K562 (cell line): ENCODE results near the gene MEF2D. TPM values are rescaled to one million over a fixed set of nuclear protein-coding genes. Genes with fewer than 3 reads are reported as not detected.

Source experiments
- ATAC-seq: fragments of 200-7000 bp; cut with Tn5 transposase; 3 replicates; pipeline ENCODE4 v1.9.1; 2020; ENCODE audit warnings: moderate library complexity
- BruUV-seq: library from RNA; stranded (reverse); fragments of 400-500 nt; replicated peaks from 2 replicates; lab custom pipeline; 2021; lab: Mats Ljungman, UMichigan
- CTCF ChIA-PET: fragments of 300-600 bp; formaldehyde crosslinking; extraction: SDS; loops from one replicate; lab custom pipeline; 2021; ENCODE audit warnings: low intra/inter-chr PET ratio; lab: Yijun Ruan, JAX
- POLR2A ChIA-PET: fragments of 300-600, 350-650 bp; sonication (Branson Sonifier 250); formaldehyde crosslinking; extraction: SDS; loops from one replicate; lab custom pipeline; 2021; ENCODE audit warnings: antibody characterized with exemption, inconsistent platforms; lab: Yijun Ruan, JAX
- DNase-seq, 4 experiments: peaks; one replicate each; pipeline versions ENCODE4 v3.0.0 to v3.0.0-alpha.2; 2011 to 2018; ENCODE audit warnings: low spot score in 3 of 4, mixed read lengths in 3 of 4; ENCODE audit errors: extremely low read depth in 1 of 4
- FAIRE-seq: peaks from 2 replicates; lab custom pipeline; 2011; peaks lifted over from hg19 to GRCh38; lab: Jason Lieb, UNC
- H2AFZ ChIP-seq: 2 replicates; pipeline ENCODE4 v1.6.0; 2011; ENCODE audit warnings: low read depth, low read length, control low read depth, inconsistent platforms
- H3K27ac ChIP-seq: fragments of 200-600 bp; 3 replicates; pipeline ENCODE4 v1.8.0; 2011; ENCODE audit warnings: low read depth, mild to moderate bottlenecking, control low read depth, inconsistent platforms, low read length, moderate library complexity, mixed read lengths; ENCODE audit errors: extremely low read depth
- H3K27me3 ChIP-seq, 2 experiments: fragments of 300-600 bp in 1 of 2; 2 replicates in 1 of 2; 3 replicates in 1 of 2; pipeline versions ENCODE4 v1.6.0 to v1.8.0; 2011; ENCODE audit warnings: inconsistent platforms in 2 of 2, low read length in 2 of 2, mild to moderate bottlenecking in 1 of 2, mixed read lengths in 1 of 2, moderate library complexity in 1 of 2; ENCODE audit not compliant: control insufficient read depth in 2 of 2, insufficient read depth in 2 of 2
- H3K36me3 ChIP-seq: fragments of 300-600 bp; 3 replicates; pipeline ENCODE4 v1.8.0; 2011; ENCODE audit warnings: mild to moderate bottlenecking, low read length, inconsistent platforms; ENCODE audit not compliant: control insufficient read depth, insufficient read depth
- H3K4me1 ChIP-seq, 2 experiments: fragments of 200-600 bp in 1 of 2; replicated peaks in 1 of 2; 2 replicates in 1 of 2; 3 replicates in 1 of 2; pipeline versions ENCODE4 v1.5.1 to v1.8.0; 2011; ENCODE audit warnings: inconsistent platforms in 2 of 2, low read length in 2 of 2, mild to moderate bottlenecking in 1 of 2, mixed read lengths in 1 of 2, moderate library complexity in 1 of 2; ENCODE audit not compliant: control insufficient read depth in 2 of 2, insufficient read depth in 2 of 2
- H3K4me2 ChIP-seq: 2 replicates; pipeline ENCODE4 v1.6.1; 2011; ENCODE audit warnings: low read length, control low read depth, inconsistent platforms, mixed read lengths; ENCODE audit not compliant: insufficient read depth
- H3K4me3 ChIP-seq: fragments of 200-600 bp; sonication (generic), shearing (Covaris generic); 2 replicates; pipeline ENCODE4 v1.5.1; 2016; ENCODE audit warnings: control low read depth, inconsistent platforms
- H3K79me2 ChIP-seq: fragments of 200-600 bp; 3 replicates; pipeline ENCODE4 v1.8.0; 2011; ENCODE audit warnings: low read length, inconsistent platforms; ENCODE audit not compliant: control insufficient read depth, insufficient read depth
- H3K9ac ChIP-seq, 2 experiments: 2 replicates each; pipeline versions ENCODE4 v1.6.0 to v1.6.1; 2011; ENCODE audit warnings: low read depth in 2 of 2, low read length in 2 of 2, control low read depth in 1 of 2, inconsistent platforms in 1 of 2, mild to moderate bottlenecking in 1 of 2, mixed read lengths in 1 of 2; ENCODE audit not compliant: insufficient read depth in 1 of 2
- H3K9me1 ChIP-seq: one replicate; pipeline ENCODE4 v1.6.0; 2011; ENCODE audit warnings: inconsistent platforms, mild to moderate bottlenecking, low read length, moderate library complexity; ENCODE audit not compliant: control insufficient read depth, insufficient read depth
- H3K9me3 ChIP-seq: replicated peaks from 2 replicates; pipeline ENCODE4 v1.5.1; 2011; ENCODE audit warnings: low read depth, low read length, inconsistent platforms; ENCODE audit not compliant: control insufficient read depth, insufficient read depth
- H4K20me1 ChIP-seq: replicated peaks from 2 replicates; pipeline ENCODE4 v1.6.1; 2011; ENCODE audit warnings: low read length, inconsistent platforms, mixed read lengths; ENCODE audit not compliant: control insufficient read depth, insufficient read depth
- ATF4 ChIP-seq: fragments of 450-650 bp; formaldehyde crosslinking; IDR thresholded peaks from 2 replicates; pipeline ENCODE4 v1.4.0; 2022; ENCODE audit warnings: mild to moderate bottlenecking, moderate library complexity
- CTCFL ChIP-seq: IDR thresholded peaks from 2 replicates; pipeline ENCODE4 v1.6.1; 2011; ENCODE audit warnings: borderline replicate concordance, low read depth, mild to moderate bottlenecking, moderate library complexity, low read length; ENCODE audit not compliant: insufficient read depth, poor library complexity, severe bottlenecking
- FOXA3 ChIP-seq, 2 experiments: fragments of 450-650 bp in 1 of 2; sonication (generic) in 1 of 2; formaldehyde crosslinking; IDR thresholded peaks in 1 of 2; conservative IDR thresholded peaks in 1 of 2; 2 replicates each; pipeline versions ENCODE4 v1.4.0 to v1.8.0; 2020 to 2022; ENCODE audit warnings: mild to moderate bottlenecking in 2 of 2, missing genetic modification reagents in 1 of 2
- MCM5 ChIP-seq: fragments of 450-650 bp; IDR thresholded peaks from 2 replicates; pipeline ENCODE4 v1.6.1; 2016; ENCODE audit warnings: low read depth
- PBX2 ChIP-seq, 2 experiments: IDR thresholded peaks in 1 of 2; conservative IDR thresholded peaks in 1 of 2; 2 replicates each; pipeline ENCODE4 v1.6.1; 2016; ENCODE audit warnings: low read depth in 2 of 2, mild to moderate bottlenecking in 1 of 2, missing compliant biosample characterization in 1 of 2, missing genetic modification characterization in 1 of 2, moderate library complexity in 1 of 2
- PHTF2 ChIP-seq: fragments of 250-450 bp; sonication (Bioruptor Pico); IDR thresholded peaks from 2 replicates; pipeline ENCODE4 v1.5.0; 2021; ENCODE audit warnings: mild to moderate bottlenecking
- POLR2A ChIP-seq: fragments of 450-650 bp; conservative IDR thresholded peaks from 2 replicates; pipeline ENCODE4 v1.6.1; 2016
- POLR3A ChIP-seq: IDR thresholded peaks from 2 replicates; pipeline ENCODE4 v1.6.1; 2011; ENCODE audit warnings: borderline replicate concordance, mild to moderate bottlenecking, moderate library complexity; ENCODE audit not compliant: insufficient read length, insufficient read depth; ENCODE audit errors: extremely low read depth
- XRCC3 ChIP-seq: fragments of 450-650 bp; IDR thresholded peaks from 2 replicates; pipeline ENCODE4 v1.6.1; 2017; ENCODE audit warnings: mild to moderate bottlenecking, moderate library complexity
- ZKSCAN1 ChIP-seq: fragments of 150-350 bp; IDR thresholded peaks from 2 replicates; pipeline ENCODE4 v1.6.1; 2016; ENCODE audit warnings: low read depth, low read length
- ZZZ3 ChIP-seq: fragments of 450-650 bp; IDR thresholded peaks from 2 replicates; pipeline ENCODE4 v1.6.1; 2016; ENCODE audit warnings: antibody characterized with exemption, mild to moderate bottlenecking, moderate library complexity
- WGBS: fragments of 100-300 bp; shearing (Covaris generic); methylation state at CpG from one replicate; pipeline ENCODE4 v1.1.6; 2016; ENCODE audit warnings: low coverage, mixed read lengths; ENCODE audit not compliant: insufficient coverage; ENCODE audit errors: missing lambda C conversion rate; 5-methylcytosine and 5-hydroxymethylcytosine counted together
- in situ Hi-C: fragments of 300-500 bp; cut with MboI; formaldehyde crosslinking; loops from 4 replicates; pipeline ENCODE4 v1.15.0; 2018; ENCODE audit warnings: inconsistent platforms, mixed read lengths
- intact Hi-C: fragments of 100-400 bp; cut with micrococcal nuclease; formaldehyde crosslinking; loops from 2 replicates; pipeline ENCODE4 v1.14.2; 2022
- polyA plus RNA-seq, 8 experiments: library from polyadenylated mRNA; depleted of rRNA in 4 of 8; stranded (reverse) in 5 of 8; unstranded in 3 of 8; fragments of >200 nt; fragmentation: Nextera tagmentation in 2 of 8; fragmentation: Illumina TruSeq in 1 of 8; extraction: Ambion mirVana in 2 of 8; extraction: Trizol in 1 of 8; gene quantifications; 2 replicates each; pipeline versions ENCODE4 v1.2.1 to v1.2.3, GENCODE V29; 2011 to 2014; ENCODE audit warnings: inconsistent platforms in 1 of 8, missing spikeins in 1 of 8
- total RNA-seq, 7 experiments: library from RNA; depleted of rRNA in 6 of 7; stranded (reverse); fragments of >200 nt in 6 of 7; fragmentation: Illumina TruSeq in 2 of 7; extraction: Trizol in 2 of 7; gene quantifications; 2 replicates each; pipeline versions ENCODE4 v1.2.1 to v1.2.3, GENCODE V29; 2011 to 2021; ENCODE audit warnings: low replicate concordance in 1 of 7
- TF ChIP-seq, protein P1 (sequence below), 2 experiments: fragments of 450-650 bp in 1 of 2; sonication (generic) in 1 of 2; formaldehyde crosslinking; conservative IDR thresholded peaks; 2 replicates each; pipeline versions ENCODE4 v1.4.0 to v1.8.1; 2020 to 2022; ENCODE audit warnings: mild to moderate bottlenecking in 1 of 2, missing genetic modification reagents in 1 of 2
- TF ChIP-seq, protein P2 (sequence below): sonication (generic); formaldehyde crosslinking; IDR thresholded peaks from 2 replicates; pipeline ENCODE4 v1.8.0; 2022; ENCODE audit warnings: mild to moderate bottlenecking, low read depth, missing genetic modification reagents

Gene MEF2D
- total and polyA plus RNA-seq, 9 of the 15 experiments (the other 6 are each of a cell fraction or from before 2014, with no cell fraction given) = 0.10 to 19.5 (median 2.6) TPM

DNA sequence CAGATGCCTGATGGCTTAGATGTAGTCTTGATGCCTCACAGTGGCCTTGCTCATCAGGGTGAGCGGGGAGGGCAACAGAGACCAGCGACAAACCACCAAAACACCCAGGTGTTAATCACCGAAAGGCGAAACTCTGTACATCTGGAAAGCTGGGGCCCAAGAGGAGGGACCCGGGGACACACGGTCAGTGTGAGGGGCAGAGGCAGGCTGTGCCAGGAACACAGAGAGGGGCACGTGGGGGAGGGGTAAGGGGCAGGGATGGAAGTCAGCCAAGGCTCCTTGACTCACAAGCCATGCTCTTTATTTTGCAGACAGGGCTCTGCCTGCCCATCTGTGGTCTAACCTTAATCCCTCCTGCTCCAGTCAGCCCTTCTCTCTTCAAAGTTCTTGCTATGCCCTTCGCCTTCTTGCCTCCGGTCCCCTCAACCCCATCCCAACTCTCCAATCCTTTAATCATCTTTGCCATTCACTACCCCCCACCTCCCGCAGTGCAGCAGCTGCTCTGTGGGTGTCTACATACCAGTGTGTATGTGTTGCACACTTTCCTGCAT lies 4.3 kb downstream of the MEF2D start:
- no peaks in the 10 kb centered on the region for H3K9me3 ChIP-seq
- peaks cover 92% of the 10 kb centered on the region for H3K79me2 ChIP-seq
- H3K27me3 ChIP-seq = no peaks in the 10 kb centered on the region
- in situ Hi-C loops (no loop called here), intact Hi-C loops (no loop called here)
- H3K4me1 ChIP-seq = peaks cover 76 to 81% of the 10 kb centered on the region in 2 experiments
- WGBS = 67% methylated on average over 7 of the region's 10 CpGs
- no peak overlapping the region for H3K27ac ChIP-seq
- peak overlapping the region in 1 of 2 experiments; percentile 39; a peak in 1 of 4 replicates for H3K9ac ChIP-seq
- DNase-seq (no peak), FAIRE-seq (no peak), ATAC-seq (no peak)
- peaks cover 19% of the 10 kb centered on the region for H3K9me1 ChIP-seq
- H3K4me2 ChIP-seq = peak overlapping the region; percentile 32; the same call in 1 of the 2 replicates
- peaks cover 50% of the 10 kb centered on the region for H4K20me1 ChIP-seq
- POLR2A ChIA-PET = interaction anchor here (0.6 to 1.4 kb wide), 2 partner anchors 16 to 307 kb away, joined by 3 to 4 read pairs; no protein-coding TSS in a partner anchor
- CTCF ChIA-PET = no interaction called here
- H3K36me3 ChIP-seq = peaks cover 10% of the 10 kb centered on the region; the same call in 2 of the 3 replicates
- no peak overlapping the region for H3K4me3 ChIP-seq
- no peak overlapping the region for H2AFZ ChIP-seq
- BruUV-seq = no TSS peak
- TF ChIP-seq, protein P1, sequence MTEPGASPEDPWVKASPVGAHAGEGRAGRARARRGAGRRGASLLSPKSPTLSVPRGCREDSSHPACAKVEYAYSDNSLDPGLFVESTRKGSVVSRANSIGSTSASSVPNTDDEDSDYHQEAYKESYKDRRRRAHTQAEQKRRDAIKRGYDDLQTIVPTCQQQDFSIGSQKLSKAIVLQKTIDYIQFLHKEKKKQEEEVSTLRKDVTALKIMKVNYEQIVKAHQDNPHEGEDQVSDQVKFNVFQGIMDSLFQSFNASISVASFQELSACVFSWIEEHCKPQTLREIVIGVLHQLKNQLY (CRISPR knock-in tag; conservative IDR thresholded peaks at IDR 0.05) = no peak
- TF ChIP-seq XRCC3 (no peak), FOXA3 (CRISPR knock-in tag; conservative IDR thresholded peaks at IDR 0.05 in 1 of 2, IDR thresholded peaks at IDR 0.05 in 1 of 2) (no peak), MCM5 (no peak), PHTF2 (CRISPR knock-in tag) (no peak), ZKSCAN1 (no peak), ATF4 (CRISPR knock-in tag) (no peak), PBX2 (CRISPR knock-in tag; IDR thresholded peaks at IDR 0.05; ENCODE audit: low read depth) (no peak), PBX2 (tag; conservative IDR thresholded peaks at IDR 0.05; ENCODE audit: low read depth) (no peak), ZZZ3 (no peak), CTCFL (no peak), POLR3A (no peak), POLR2A (no peak)
- TF ChIP-seq, protein P2, sequence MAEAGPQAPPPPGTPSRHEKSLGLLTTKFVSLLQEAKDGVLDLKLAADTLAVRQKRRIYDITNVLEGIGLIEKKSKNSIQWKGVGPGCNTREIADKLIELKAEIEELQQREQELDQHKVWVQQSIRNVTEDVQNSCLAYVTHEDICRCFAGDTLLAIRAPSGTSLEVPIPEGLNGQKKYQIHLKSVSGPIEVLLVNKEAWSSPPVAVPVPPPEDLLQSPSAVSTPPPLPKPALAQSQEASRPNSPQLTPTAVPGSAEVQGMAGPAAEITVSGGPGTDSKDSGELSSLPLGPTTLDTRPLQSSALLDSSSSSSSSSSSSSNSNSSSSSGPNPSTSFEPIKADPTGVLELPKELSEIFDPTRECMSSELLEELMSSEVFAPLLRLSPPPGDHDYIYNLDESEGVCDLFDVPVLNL = no peak
